ENCODE results near the gene FBXL17. TPM values are rescaled to one million over a fixed set of nuclear protein-coding genes. Genes with fewer than 3 reads are reported as not detected.

Gene FBXL17
- total RNA-seq (10 to 100 TPM; 34.5 to 47.4 (median 41.6) TPM), polyA plus RNA-seq (1 to 10 TPM; 5.9 to 8.6 TPM)
- long read RNA-seq, donor 1, full-length matches to known transcripts: 7 of 25 reads
- long read RNA-seq, donor 1, partial matches to known transcripts: 1 of 25 reads
- long read RNA-seq, donor 1, other reads (novel, unspliced or antisense): 17 of 25 reads
- long read RNA-seq, donor 2, full-length matches to known transcripts: 8 of 23 reads
- long read RNA-seq, donor 2, partial matches to known transcripts: 3 of 23 reads
- long read RNA-seq, donor 2, other reads (novel, unspliced or antisense): 12 of 23 reads
- long read RNA-seq, donor 3, full-length matches to known transcripts: 5 of 13 reads
- long read RNA-seq, donor 3, partial matches to known transcripts: 0 of 13 reads
- long read RNA-seq, donor 3, other reads (novel, unspliced or antisense): 8 of 13 reads

DNA sequence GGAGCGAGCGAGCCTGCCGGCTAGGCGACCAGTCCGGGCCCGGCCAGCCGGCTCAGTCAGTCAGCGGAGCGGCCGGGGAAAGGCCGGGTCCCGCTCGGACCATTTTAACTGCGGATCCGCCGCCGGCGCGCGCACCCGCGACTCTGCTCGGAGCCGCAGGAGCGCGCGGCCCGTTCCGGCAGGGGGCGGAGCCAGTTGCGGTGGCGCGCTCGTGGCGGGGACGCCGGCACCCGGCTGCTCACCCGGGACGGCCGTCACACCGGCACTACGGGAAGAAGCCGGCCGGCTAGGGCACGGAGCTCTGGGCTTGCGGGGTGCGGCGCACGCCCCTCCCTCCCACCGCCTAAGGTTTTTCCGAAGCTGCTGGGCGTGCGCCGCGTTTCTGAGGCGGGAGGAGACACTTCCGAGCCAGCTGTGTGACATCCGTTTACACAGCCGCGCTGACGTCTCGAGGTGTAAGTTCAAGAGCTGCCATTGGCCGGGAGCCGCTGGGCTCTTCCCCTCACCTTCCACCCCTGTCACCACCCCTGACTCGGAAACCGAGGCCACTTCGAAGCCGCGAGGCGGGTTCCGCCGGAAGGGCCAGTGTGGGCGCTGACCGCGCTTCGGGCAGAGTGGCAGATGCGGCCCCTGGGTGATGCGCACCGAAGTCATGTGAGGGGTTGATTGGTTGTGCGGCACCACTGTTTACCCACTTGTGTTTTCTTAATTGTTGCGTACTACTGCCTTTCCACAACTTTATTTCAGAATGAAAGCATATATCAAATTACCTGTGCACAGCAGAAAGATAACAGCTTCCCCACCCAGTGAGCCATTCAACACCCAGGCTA, at the start of gene FBXL17:
Gene FBXL17, minus strand, starts transcription at position 145 of the 830 bp plus-strand sequence.
- DNase-seq (peak; percentile 93 to 95), ATAC-seq (peak; percentile 86 to 94 (median 90))
- H3K9me3 ChIP-seq: peaks cover 0 to 3% (median 0%) of the 10 kb centered on the region in 11 donors
- TF ChIP-seq, protein P1, sequence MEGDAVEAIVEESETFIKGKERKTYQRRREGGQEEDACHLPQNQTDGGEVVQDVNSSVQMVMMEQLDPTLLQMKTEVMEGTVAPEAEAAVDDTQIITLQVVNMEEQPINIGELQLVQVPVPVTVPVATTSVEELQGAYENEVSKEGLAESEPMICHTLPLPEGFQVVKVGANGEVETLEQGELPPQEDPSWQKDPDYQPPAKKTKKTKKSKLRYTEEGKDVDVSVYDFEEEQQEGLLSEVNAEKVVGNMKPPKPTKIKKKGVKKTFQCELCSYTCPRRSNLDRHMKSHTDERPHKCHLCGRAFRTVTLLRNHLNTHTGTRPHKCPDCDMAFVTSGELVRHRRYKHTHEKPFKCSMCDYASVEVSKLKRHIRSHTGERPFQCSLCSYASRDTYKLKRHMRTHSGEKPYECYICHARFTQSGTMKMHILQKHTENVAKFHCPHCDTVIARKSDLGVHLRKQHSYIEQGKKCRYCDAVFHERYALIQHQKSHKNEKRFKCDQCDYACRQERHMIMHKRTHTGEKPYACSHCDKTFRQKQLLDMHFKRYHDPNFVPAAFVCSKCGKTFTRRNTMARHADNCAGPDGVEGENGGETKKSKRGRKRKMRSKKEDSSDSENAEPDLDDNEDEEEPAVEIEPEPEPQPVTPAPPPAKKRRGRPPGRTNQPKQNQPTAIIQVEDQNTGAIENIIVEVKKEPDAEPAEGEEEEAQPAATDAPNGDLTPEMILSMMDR (IDR thresholded peaks at IDR 0.05): peak in 2 of 9 donors; percentile 11 to 17
- H3K4me1 ChIP-seq: peaks cover 0 to 38% (median 25%) of the 10 kb centered on the region in 9 donors
- H3K27ac ChIP-seq: peak within 1 kb of the TSS; percentile 91 to 100 (median 100)
- intact Hi-C loops (cut with DNase I): no loop called here
- H3K4me3 ChIP-seq: peak within 1 kb of the TSS; percentile 84 to 99 (median 92)
- H3K27me3 ChIP-seq: no peaks in the 10 kb centered on the region
- H3K36me3 ChIP-seq: no peaks in the 10 kb centered on the region
- 0% methylated on average over 60 to 82 of the region's 82 CpGs for WGBS, 2 donors

DNA sequence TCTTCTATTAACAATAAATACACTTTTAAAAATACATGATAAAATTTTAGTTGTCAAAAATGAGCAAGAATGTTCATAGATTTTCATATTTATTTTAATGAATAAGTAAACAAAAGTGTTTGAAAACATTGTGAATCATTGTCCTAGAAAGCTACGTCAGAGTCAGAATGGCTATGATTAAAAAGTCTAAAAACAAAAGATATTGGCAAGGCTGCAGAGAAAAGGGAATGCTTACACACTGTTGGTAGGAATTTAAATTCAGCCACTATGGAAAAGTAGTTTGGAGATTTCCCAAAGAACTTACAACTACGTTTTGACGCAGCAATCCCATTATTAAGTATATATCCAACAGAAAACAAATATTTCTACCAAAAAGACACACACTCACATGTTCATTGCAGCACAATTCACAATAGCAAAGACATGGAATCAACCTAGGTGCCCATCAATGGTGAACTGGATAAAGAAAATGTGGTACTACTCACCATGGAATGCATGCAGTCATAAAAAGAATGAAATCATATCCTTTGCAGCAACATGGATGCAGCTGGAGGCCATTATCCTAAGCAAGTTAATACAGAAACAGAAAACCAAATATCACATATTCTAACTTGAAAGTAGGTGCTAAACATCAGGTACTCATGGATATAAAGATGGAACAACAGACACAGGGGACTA, 49.2 kb upstream of the FBXL17 start:
- peaks cover 0 to 4% (median 0%) of the 10 kb centered on the region in 7 donors for H3K27me3 ChIP-seq
- H3K9me3 ChIP-seq: peaks cover 0 to 6% (median 0%) of the 10 kb centered on the region in 11 donors
- no peak overlapping the region for H3K27ac ChIP-seq
- no peak overlapping the region for H3K4me3 ChIP-seq
- DNase-seq: no peak
- 70 to 82% methylated on average over 3 of the region's 3 CpGs for WGBS, 2 donors
- no peak for ATAC-seq
- TF ChIP-seq, protein P1 (IDR thresholded peaks at IDR 0.05): no peak
- intact Hi-C loops (cut with DNase I): no loop called here
- H3K36me3 ChIP-seq: no peaks in the 10 kb centered on the region
- peaks cover 0 to 5% (median 0%) of the 10 kb centered on the region in 9 donors for H3K4me1 ChIP-seq

DNA sequence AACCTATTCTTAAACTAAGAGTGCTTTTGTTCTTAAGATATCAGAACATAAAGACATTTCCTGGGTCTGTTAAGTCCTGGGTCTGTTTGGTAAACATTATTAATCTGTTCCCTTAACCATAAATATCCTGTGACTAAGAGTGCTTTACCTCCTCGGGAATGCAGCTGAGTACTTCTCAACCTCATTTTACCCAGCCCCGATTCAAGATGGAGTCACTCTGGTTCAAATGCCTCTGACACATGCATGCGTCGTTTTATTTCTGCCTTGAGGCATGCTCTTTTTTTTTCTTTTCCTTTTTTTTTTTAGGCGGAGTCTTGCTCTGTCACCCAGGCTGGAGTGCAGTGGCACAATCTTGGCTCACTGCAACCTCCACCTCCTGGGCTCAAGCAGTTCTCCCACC, 39.8 kb upstream of the FBXL17 start:
- ATAC-seq: no peak

More for the DNA sequence above, 39.8 kb upstream of the FBXL17 start:
- Histone ChIP-seq H3K4me3 (no peak overlapping the region), H3K27me3 (no peaks in the 10 kb centered on the region), H3K27ac (no peak overlapping the region), H3K9me3 (peaks cover 0 to 13% (median 0%) of the 10 kb centered on the region in 11 donors), H3K4me1 (no peaks in the 10 kb centered on the region), H3K36me3 (no peaks in the 10 kb centered on the region)
- no peak for DNase-seq
- WGBS, 2 donors: 76 to 86% methylated on average over 5 of the region's 5 CpGs
- TF ChIP-seq, protein P1 (IDR thresholded peaks at IDR 0.05): no peak
- intact Hi-C loops (cut with DNase I): no loop called here

All from heart right ventricle (tissue), 16 donors.